Thyroid gland (tissue), 4 donors: ENCODE measurements around the gene MTA3.

ENCODE experiments used
- CTCF ChIP-seq, 6 experiments: fragments of 200-600 bp in 3 of 6; fragments of 450-650 bp in 3 of 6; sonication (generic) in 3 of 6; IDR thresholded peaks; one replicate each; pipeline ENCODE4 v1.5.1; 2016 to 2019; ENCODE audit warnings: antibody characterized with exemption in 6 of 6, mild to moderate bottlenecking in 2 of 6, inconsistent platforms in 1 of 6, moderate library complexity in 1 of 6
- POLR2A ChIP-seq, 2 donors: fragments of 450-650 bp; IDR thresholded peaks; one replicate each; pipeline ENCODE4 v1.6.1; 2017; ENCODE audit warnings: antibody characterized with exemption in 2 of 2, mild to moderate bottlenecking in 2 of 2, moderate library complexity in 1 of 2

GRCh38 chr2:42755191-42755880 is 186.9 kb downstream of the MTA3 start:
- TF ChIP-seq CTCF (IDR thresholded peaks at IDR 0.05): no peak
- TF ChIP-seq POLR2A (IDR thresholded peaks at IDR 0.05): no peak
